Measurements from ENCODE around the gene DSG3. TPM values are rescaled to one million over a fixed set of nuclear protein-coding genes. Genes with fewer than 3 reads are reported as not detected.

DSG3 gene
- total RNA-seq, 1 donor from 2014 or later, result 0.13 TPM

GRCh38 chr18:31402026-31402373 lies 45.5 kb upstream of the DSG3 start:
- H3K4me1 Mint-ChIP-seq, result peaks cover 43% of the 10 kb centered on the region
- TF ChIP-seq CTCF (IDR thresholded peaks at IDR 0.05; ENCODE audit: unreplicated experiment), result no peak

GRCh38 chr18:31403409-31403808 lies 44.1 kb upstream of the DSG3 start:
- Mint-ChIP-seq H3K4me3 (no peak overlapping the region), H3K9me3 (no peaks in the 10 kb centered on the region), H3K36me3 (no peaks in the 10 kb centered on the region), H3K27me3 (ENCODE audit: low read depth) (no peaks in the 10 kb centered on the region), H3K27ac (no peak overlapping the region), H3K4me1 (peaks cover 33% of the 10 kb centered on the region)
- no peak for TF ChIP-seq CTCF (IDR thresholded peaks at IDR 0.05; ENCODE audit: unreplicated experiment)
- no peak for DNase-seq (ENCODE audit: low spot score in 2 of 2, unreplicated experiment in 2 of 2)

More at GRCh38 chr18:31402026-31402373, 45.5 kb upstream of the DSG3 start:
- no peaks in the 10 kb centered on the region for H3K9me3 Mint-ChIP-seq
- no peak for DNase-seq (ENCODE audit: low spot score in 2 of 2, unreplicated experiment in 2 of 2)
- no peaks in the 10 kb centered on the region for H3K36me3 Mint-ChIP-seq
- peak overlapping the region; percentile 10 for H3K27ac Mint-ChIP-seq
- no peak overlapping the region for H3K4me3 Mint-ChIP-seq
- no peaks in the 10 kb centered on the region for H3K27me3 Mint-ChIP-seq (ENCODE audit: low read depth)

- H3K27ac Mint-ChIP-seq, result no peak overlapping the region
- DNase-seq (ENCODE audit: low spot score in 2 of 2, unreplicated experiment in 2 of 2), result no peak
- H3K4me1 Mint-ChIP-seq, result no peaks in the 10 kb centered on the region
- H3K4me3 Mint-ChIP-seq, result no peak overlapping the region
- peaks cover 8% of the 10 kb centered on the region for H3K9me3 Mint-ChIP-seq
- H3K27me3 Mint-ChIP-seq (ENCODE audit: low read depth), result no peaks in the 10 kb centered on the region
- no peaks in the 10 kb centered on the region for H3K36me3 Mint-ChIP-seq
- no peak for TF ChIP-seq CTCF (IDR thresholded peaks at IDR 0.05; ENCODE audit: unreplicated experiment)
Measured at GRCh38 chr18:31407649-31408048, 39.9 kb upstream of the DSG3 start.

- H3K27me3 Mint-ChIP-seq (ENCODE audit: low read depth), result no peaks in the 10 kb centered on the region
- no peak overlapping the region for H3K4me3 Mint-ChIP-seq
- peaks cover 8% of the 10 kb centered on the region for H3K9me3 Mint-ChIP-seq
- no peak for DNase-seq (ENCODE audit: low spot score in 2 of 2, unreplicated experiment in 2 of 2)
- H3K4me1 Mint-ChIP-seq, result no peaks in the 10 kb centered on the region
- H3K36me3 Mint-ChIP-seq, result no peaks in the 10 kb centered on the region
- H3K27ac Mint-ChIP-seq, result no peak overlapping the region
- no peak for TF ChIP-seq CTCF (IDR thresholded peaks at IDR 0.05; ENCODE audit: unreplicated experiment)
Measured at GRCh38 chr18:31409276-31409675, 38.3 kb upstream of the DSG3 start.

- no peak for DNase-seq (ENCODE audit: low spot score in 2 of 2, unreplicated experiment in 2 of 2)
- no peak for TF ChIP-seq CTCF (IDR thresholded peaks at IDR 0.05; ENCODE audit: unreplicated experiment)
- no peaks in the 10 kb centered on the region for H3K4me1 Mint-ChIP-seq
- H3K9me3 Mint-ChIP-seq, result peaks cover 13% of the 10 kb centered on the region
- no peak overlapping the region for H3K27ac Mint-ChIP-seq
- no peak overlapping the region for H3K4me3 Mint-ChIP-seq
- H3K36me3 Mint-ChIP-seq, result no peaks in the 10 kb centered on the region
- no peaks in the 10 kb centered on the region for H3K27me3 Mint-ChIP-seq (ENCODE audit: low read depth)
Measured at GRCh38 chr18:31410716-31411483, 36.6 kb upstream of the DSG3 start.

Data from mesothelial cell of epicardium (in vitro differentiated cells).